Central memory CD8-positive, alpha-beta T cell (primary cell): ENCODE measurements around the gene SETMAR.
"Not testable (repeated sequence)": the region's sequence is repeated elsewhere in the genome, so short reads cannot be mapped to it uniquely, and the experiment has no call there.

ENCODE experiments used
- ATAC-seq: fragments of 150-1000 bp; cut with Tn5 transposase; replicated peaks from 2 replicates; pipeline ENCODE4 v1.10.0; 2022; ENCODE audit warnings: mild to moderate bottlenecking, moderate FRiP score, moderate number of reproducible peaks; ENCODE audit not compliant: poor library complexity, severe bottlenecking; ENCODE audit errors: extremely low read depth
- DNase-seq, 2 donors: peaks; one replicate each; pipeline ENCODE4 v3.0.0; 2021; ENCODE audit warnings: low spot score in 2 of 2
- H3K27ac Mint-ChIP-seq: one replicate; pipeline ENCODE4 v1.8.0; 2022; ENCODE audit warnings: low read depth, mild to moderate bottlenecking, moderate library complexity, mixed read lengths
- H3K27me3 Mint-ChIP-seq: one replicate; pipeline ENCODE4 v1.8.0; 2022; ENCODE audit warnings: mixed read lengths
- H3K36me3 Mint-ChIP-seq: one replicate; pipeline ENCODE4 v1.8.0; 2022; ENCODE audit warnings: mild to moderate bottlenecking, moderate library complexity, mixed read lengths; ENCODE audit not compliant: insufficient read depth
- H3K4me1 Mint-ChIP-seq: one replicate; pipeline ENCODE4 v1.8.0; 2022; ENCODE audit warnings: mixed read lengths
- H3K4me3 Mint-ChIP-seq: one replicate; pipeline ENCODE4 v1.8.0; 2022; ENCODE audit warnings: mild to moderate bottlenecking, moderate library complexity, mixed read lengths
- H3K9me3 Mint-ChIP-seq: one replicate; pipeline ENCODE4 v1.8.0; 2022; ENCODE audit warnings: mixed read lengths

SETMAR gene

DNA sequence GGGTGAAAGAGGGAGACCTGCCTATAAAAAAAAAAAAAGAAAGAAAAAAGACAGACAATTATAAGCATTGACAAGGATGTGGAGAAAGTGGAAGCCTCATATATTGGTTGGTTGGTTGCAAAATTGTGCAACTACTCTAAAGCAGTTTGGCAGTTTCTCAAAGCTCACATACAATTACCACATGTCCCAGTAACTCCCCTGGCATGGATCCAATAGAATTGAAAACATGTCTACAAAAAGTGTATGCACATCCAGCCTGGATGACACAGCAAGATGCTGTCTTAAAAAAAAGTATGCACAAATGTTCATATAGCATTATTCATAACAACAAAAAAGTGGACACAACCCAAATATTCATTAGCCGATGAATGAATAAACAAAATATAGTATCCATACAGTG, 19.5 kb downstream of the SETMAR start:
- no peak for ATAC-seq
- H3K4me1 Mint-ChIP-seq = no peaks in the 10 kb centered on the region
- H3K27me3 Mint-ChIP-seq = no peaks in the 10 kb centered on the region
- H3K27ac Mint-ChIP-seq = no peak overlapping the region
- H3K9me3 Mint-ChIP-seq = no peaks in the 10 kb centered on the region
- no peak for DNase-seq
- H3K36me3 Mint-ChIP-seq = no peaks in the 10 kb centered on the region
- no peak overlapping the region for H3K4me3 Mint-ChIP-seq

DNA sequence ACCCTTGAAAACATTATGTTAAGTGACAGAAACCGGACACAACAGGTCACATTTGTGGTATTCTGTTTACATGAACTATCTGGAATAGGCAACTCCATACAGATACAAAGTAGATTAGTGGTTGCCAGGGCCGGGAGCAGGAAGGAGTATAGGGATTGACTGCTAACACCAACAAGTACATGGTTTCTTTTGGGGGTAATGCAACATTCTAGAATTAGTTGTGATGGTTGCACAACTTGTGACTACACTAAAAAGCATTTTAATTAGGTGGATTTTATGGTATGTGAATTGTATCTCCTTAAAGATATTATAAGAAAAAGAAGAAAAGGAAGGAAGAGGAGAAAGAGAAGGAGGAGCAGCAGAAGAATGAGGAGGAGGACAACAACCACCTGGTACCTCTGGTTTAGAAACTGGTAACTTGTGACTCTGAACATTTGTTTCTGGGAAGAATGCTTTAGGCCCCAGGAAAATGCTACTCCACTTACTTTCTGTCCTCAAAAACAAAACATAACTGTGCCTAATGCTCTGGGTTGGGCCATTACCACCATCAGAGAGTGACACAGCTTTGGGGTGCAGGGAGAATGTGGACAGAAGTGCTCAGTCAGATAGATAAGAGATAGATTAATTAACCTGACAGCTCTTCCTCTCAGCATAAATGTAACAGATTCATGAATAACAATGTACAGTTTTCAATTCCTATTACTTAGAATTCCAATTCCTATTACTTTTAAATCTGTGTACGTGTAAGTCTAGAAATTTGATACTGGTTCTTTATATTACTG, 20.3 kb downstream of the SETMAR start:
- Mint-ChIP-seq H3K27me3 (no peaks in the 10 kb centered on the region), H3K27ac (no peak overlapping the region), H3K9me3 (no peaks in the 10 kb centered on the region), H3K36me3 (no peaks in the 10 kb centered on the region), H3K4me1 (no peaks in the 10 kb centered on the region), H3K4me3 (no peak overlapping the region)
- ATAC-seq = no peak
- DNase-seq = no peak

DNA sequence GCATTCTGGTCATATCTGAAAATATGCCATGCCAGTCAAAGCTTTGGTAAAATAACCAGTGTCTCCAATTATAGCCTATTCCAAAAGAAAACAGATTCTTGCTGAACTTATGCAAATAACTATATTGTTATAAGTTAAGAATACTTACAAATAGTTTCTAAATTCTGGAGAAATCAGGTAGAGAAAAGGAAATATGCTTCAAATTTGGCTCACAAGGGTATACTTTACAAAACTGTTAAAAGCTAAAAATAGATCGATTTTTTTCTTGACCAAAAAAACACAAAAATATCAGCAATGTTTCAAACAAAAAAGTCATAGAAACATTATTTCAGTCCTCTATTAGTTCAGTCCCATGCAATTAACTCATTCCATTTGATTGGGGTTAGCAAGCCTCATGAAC, 23.7 kb downstream of the SETMAR start:
- Mint-ChIP-seq H3K27me3 (no peaks in the 10 kb centered on the region), H3K9me3 (peaks cover 10% of the 10 kb centered on the region), H3K4me1 (no peaks in the 10 kb centered on the region), H3K36me3 (no peaks in the 10 kb centered on the region), H3K27ac (no peak overlapping the region), H3K4me3 (no peak overlapping the region)
- ATAC-seq = no peak
- DNase-seq = no peak

DNA sequence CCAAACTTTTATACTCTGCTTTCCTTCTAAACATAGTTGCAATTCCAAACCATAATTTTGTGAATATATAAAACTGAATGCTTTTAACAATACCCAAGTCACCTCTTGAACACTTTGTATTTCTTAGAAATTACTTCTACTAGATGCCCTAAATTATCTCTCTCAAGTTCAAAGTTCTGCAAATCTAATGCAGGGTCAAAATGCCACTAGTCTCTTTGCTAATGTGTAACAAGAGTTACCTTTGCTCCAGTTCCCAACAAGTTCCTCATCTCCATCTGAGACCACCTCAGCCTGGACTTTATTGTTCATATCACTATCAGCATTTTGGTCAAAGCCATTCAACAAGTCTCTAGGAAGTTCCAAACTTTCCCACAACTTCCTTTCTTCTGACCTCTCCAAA, 26.6 kb downstream of the SETMAR start:
- not testable (repeated sequence) for ATAC-seq, H3K27me3 Mint-ChIP-seq, H3K36me3 Mint-ChIP-seq, H3K4me3 Mint-ChIP-seq, H3K27ac Mint-ChIP-seq, H3K4me1 Mint-ChIP-seq, DNase-seq
- peaks cover 10% of the 10 kb centered on the region for H3K9me3 Mint-ChIP-seq

DNA sequence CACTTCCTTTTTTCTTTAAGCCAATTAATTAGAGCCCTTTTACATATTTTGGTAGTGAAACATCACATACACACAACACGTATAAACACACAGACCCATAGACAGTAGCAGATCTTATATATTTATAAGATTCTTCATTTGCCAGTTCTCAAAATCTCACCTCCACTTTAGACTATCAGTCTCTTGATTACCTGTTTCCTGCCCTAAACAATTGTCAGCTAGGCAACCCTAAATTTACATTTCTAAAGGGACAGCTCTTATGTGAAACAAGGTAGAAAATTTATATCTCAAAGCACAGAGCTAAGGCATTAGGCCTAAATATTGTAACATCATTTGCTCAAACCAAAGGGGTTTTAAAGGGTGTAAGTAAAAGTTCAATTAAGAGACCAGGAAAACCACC, 28.9 kb downstream of the SETMAR start:
- ATAC-seq (no peak), DNase-seq (no peak)
- H3K27me3 Mint-ChIP-seq = no peaks in the 10 kb centered on the region
- H3K36me3 Mint-ChIP-seq = no peaks in the 10 kb centered on the region
- no peak overlapping the region for H3K27ac Mint-ChIP-seq
- H3K4me1 Mint-ChIP-seq = no peaks in the 10 kb centered on the region
- H3K4me3 Mint-ChIP-seq = no peak overlapping the region
- peaks cover 10% of the 10 kb centered on the region for H3K9me3 Mint-ChIP-seq

DNA sequence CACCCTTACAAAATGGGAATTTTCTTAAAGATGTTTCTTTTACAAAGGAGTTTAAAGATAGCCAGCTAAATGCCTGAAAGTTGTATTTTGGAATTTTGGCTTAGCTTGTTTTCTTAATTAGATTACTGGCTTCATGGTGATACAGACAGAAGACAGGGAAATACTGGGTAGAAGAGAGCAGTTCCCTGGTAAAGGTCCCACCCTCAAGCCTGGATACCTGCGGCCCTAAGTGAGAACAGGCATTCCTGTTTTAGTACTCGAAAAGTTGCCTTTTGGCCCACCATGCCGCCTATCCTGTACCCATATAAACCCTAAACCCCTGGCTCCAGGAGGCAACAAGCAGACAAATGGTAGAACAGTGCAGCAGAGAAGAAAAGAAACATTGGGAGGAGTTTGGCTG, 29.4 kb downstream of the SETMAR start:
- ATAC-seq = no peak

DNA sequence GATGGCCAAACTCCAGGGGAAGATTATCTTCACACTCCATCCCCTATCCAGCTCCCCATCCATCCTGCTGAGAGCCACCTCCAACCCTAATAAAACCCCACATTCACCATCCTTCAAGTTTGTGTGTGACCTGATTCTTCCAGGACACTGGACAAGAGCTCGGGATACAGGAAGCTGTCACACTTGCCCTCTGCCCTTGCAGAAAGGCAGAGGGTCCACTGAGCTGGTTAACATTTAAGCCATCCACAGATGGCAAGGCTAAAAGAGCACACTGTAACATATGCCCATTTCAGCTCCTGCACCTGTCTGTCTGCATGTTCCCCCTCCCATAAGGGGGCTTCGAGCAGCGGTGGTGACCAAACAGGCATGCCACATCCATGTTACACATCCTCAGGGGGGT, 29.8 kb downstream of the SETMAR start:
- Mint-ChIP-seq H3K4me3 (no peak overlapping the region), H3K27ac (no peak overlapping the region), H3K4me1 (no peaks in the 10 kb centered on the region), H3K36me3 (no peaks in the 10 kb centered on the region), H3K9me3 (peaks cover 10% of the 10 kb centered on the region), H3K27me3 (no peaks in the 10 kb centered on the region)
- no peak for ATAC-seq
- no peak for DNase-seq

More for the DNA sequence above, 29.4 kb downstream of the SETMAR start:
- no peaks in the 10 kb centered on the region for H3K36me3 Mint-ChIP-seq
- peaks cover 10% of the 10 kb centered on the region for H3K9me3 Mint-ChIP-seq
- H3K4me3 Mint-ChIP-seq = no peak overlapping the region
- H3K27me3 Mint-ChIP-seq = no peaks in the 10 kb centered on the region
- DNase-seq = no peak
- no peaks in the 10 kb centered on the region for H3K4me1 Mint-ChIP-seq
- no peak overlapping the region for H3K27ac Mint-ChIP-seq

DNA sequence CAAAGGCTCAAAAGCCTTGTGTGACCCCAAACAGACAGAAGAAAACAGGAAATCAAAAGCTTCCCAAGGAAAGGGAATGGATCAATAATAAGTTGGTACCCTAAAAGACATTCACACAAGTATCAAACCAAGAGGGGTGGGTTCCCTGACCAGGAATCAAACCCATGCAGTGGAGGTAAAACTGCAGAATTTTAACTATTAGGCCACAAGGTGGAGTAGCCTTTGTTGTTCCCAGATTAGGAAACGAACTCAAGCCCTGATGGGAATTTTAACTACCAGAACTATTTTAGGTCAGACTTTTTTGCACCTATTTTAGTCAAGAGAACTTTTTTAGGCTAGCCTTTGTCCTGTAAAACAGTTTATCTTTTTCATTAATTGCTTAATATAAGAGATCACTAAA, 31.4 kb downstream of the SETMAR start:
- peaks cover 9% of the 10 kb centered on the region for H3K9me3 Mint-ChIP-seq
- no peak for ATAC-seq

DNA sequence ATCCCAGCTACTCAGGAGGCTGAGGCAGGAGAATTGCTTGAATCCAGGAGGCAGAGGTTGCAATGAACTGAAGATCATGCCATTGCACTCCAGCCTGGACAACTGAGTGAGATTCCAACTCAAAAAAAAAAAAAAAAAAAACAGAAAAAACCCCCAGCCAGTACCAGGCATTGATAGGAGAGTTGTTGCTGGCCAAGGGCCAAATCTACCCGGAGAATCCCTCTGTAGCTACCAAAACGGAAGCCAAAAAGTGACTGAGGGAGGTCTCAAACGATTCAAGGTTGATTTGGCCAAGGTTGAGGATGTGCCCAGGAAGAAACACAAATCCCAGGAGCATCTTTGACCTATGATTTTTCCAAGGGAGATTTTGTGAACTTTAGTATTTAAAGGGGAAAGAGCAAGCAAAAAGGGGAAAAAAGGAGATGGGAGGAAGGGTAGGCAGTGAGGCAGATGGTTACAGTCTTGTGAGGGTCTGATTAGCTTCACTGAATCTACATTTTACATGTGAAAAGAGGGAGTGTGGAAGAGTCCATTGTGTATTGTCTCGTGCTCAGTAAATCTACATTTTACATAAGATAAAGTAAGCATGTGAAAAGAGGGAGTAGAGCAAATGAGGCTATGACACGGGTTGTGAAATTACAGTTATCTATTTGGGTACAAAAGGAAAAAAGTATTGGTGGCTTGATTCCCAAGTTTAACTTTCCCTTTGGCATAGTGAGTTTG, 32.8 kb downstream of the SETMAR start:
- Mint-ChIP-seq H3K4me3 (no peak overlapping the region), H3K36me3 (no peaks in the 10 kb centered on the region), H3K27me3 (no peaks in the 10 kb centered on the region), H3K4me1 (no peaks in the 10 kb centered on the region), H3K27ac (no peak overlapping the region), H3K9me3 (no peaks in the 10 kb centered on the region)
- DNase-seq (no peak), ATAC-seq (no peak)

More for the DNA sequence above, 31.4 kb downstream of the SETMAR start:
- no peak overlapping the region for H3K27ac Mint-ChIP-seq
- no peaks in the 10 kb centered on the region for H3K36me3 Mint-ChIP-seq
- DNase-seq = no peak
- H3K27me3 Mint-ChIP-seq = no peaks in the 10 kb centered on the region
- no peak overlapping the region for H3K4me3 Mint-ChIP-seq
- H3K4me1 Mint-ChIP-seq = no peaks in the 10 kb centered on the region

DNA sequence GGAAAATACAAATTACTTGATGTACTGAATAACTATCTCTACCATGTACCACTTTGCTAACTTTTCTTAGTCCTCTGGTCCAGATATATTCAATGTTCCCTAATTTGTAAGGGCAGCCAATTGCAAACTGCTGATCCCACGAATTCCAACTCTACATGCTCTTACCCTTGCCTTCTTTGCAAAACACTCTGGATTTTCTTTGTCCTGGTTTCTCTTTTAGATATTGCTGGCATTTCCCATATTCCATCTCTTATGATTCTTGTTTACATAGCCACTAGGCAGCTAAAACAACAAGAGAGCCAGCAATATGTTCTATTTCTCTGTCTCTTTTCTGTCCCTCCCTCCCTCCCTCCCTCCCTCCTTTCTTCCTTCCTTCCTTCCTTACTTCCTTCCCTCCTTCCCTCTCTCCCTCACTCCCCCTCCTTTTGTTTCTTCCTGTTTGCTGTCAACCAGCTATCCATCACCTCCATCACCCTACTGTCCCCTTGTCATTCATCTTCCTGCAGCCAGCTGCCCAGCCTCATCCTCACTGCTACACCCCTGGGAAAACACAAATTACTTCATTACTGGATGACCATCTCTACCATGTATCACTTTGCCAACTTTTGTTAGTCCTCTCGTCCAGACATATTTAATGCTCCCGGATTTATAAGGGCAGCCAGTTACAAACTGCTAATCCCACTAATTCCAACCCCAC, 33.8 kb downstream of the SETMAR start:
- Mint-ChIP-seq H3K4me3 (no peak overlapping the region), H3K27ac (no peak overlapping the region), H3K27me3 (no peaks in the 10 kb centered on the region), H3K36me3 (no peaks in the 10 kb centered on the region), H3K9me3 (no peaks in the 10 kb centered on the region), H3K4me1 (no peaks in the 10 kb centered on the region)
- DNase-seq (no peak), ATAC-seq (no peak)

DNA sequence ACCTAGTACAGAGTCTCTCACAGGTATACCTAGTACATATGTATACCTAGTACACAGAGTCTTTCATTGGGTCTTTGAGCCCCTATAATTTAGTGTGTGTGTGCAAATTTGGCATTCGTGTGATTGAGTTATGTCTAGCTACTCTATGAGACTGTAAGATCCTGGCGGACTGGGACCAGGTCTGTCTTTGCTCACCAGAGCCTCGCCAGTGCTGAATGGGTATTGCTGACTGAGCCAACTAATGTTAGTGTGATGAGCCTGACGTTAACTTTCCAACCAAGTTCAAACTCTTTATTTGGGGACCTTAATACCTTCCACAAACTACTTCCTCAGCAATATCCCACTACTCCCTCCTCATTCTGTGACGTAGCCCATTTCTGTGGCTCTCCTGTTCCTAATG, 35.6 kb downstream of the SETMAR start:
- Mint-ChIP-seq H3K4me3 (no peak overlapping the region), H3K27me3 (no peaks in the 10 kb centered on the region), H3K27ac (no peak overlapping the region), H3K4me1 (no peaks in the 10 kb centered on the region), H3K36me3 (no peaks in the 10 kb centered on the region), H3K9me3 (no peaks in the 10 kb centered on the region)
- no peak for DNase-seq
- no peak for ATAC-seq

DNA sequence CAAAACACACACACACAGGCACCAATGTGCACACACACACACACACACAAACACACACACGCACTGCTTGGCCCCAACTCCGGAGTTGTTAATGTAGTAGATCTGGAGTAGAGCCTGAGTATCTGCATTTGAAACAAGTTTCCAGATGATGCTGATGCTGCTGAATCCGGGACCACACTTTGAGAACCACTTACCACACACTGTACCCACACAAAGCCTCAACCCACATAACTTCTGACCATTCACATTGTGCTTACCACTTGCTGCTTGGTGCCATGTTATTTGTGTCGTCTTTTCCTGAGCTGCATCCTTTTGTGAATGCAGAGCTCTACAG, 36.9 kb downstream of the SETMAR start:
- H3K4me1 Mint-ChIP-seq = no peaks in the 10 kb centered on the region
- H3K36me3 Mint-ChIP-seq = no peaks in the 10 kb centered on the region
- DNase-seq (no peak), ATAC-seq (no peak)
- H3K27me3 Mint-ChIP-seq = no peaks in the 10 kb centered on the region
- H3K9me3 Mint-ChIP-seq = no peaks in the 10 kb centered on the region
- H3K27ac Mint-ChIP-seq = no peak overlapping the region
- H3K4me3 Mint-ChIP-seq = no peak overlapping the region
